Gastrocnemius medialis (tissue), 4 donors: ENCODE measurements around the gene CCDC85C.

Experiments used
- POLR2A ChIP-seq, 2 donors: fragments of 450-650 bp; IDR thresholded peaks; one replicate each; pipeline ENCODE4 v1.6.1; 2017; ENCODE audit warnings: antibody characterized with exemption in 2 of 2, mild to moderate bottlenecking in 2 of 2, moderate library complexity in 2 of 2
- TF ChIP-seq, protein P1 (sequence below), 5 experiments: fragments of 450-650 bp in 3 of 5; fragments of 200-600 bp in 2 of 5; sonication (generic) in 2 of 5; IDR thresholded peaks in 4 of 5; conservative IDR thresholded peaks in 1 of 5; 1 replicate in 4 of 5; 2 replicates in 1 of 5; pipeline ENCODE4 v1.5.1; 2016 to 2019; ENCODE audit warnings: antibody characterized with exemption in 5 of 5, mild to moderate bottlenecking in 3 of 5, moderate library complexity in 3 of 5

DNA sequence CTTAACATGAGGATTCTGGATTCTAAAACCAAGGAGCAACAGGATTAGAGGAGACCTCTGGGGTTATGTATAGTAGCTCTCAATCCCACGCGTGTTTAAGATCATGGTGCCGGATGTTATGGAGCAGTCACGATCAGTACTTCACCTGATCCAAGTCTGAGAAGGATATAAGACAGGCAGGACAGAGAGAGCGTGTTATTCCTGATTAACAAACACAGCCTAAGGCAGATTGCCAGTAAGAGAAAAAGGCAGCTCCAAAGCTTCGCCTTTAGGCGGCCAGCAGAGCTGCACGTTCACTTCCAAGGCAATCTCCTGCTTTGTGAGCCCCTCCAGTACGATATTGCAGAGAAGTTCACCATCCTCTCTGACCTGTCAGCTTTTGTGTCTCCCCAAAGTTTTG is 128.8 kb downstream of the CCDC85C start:
- TF ChIP-seq, protein P1, sequence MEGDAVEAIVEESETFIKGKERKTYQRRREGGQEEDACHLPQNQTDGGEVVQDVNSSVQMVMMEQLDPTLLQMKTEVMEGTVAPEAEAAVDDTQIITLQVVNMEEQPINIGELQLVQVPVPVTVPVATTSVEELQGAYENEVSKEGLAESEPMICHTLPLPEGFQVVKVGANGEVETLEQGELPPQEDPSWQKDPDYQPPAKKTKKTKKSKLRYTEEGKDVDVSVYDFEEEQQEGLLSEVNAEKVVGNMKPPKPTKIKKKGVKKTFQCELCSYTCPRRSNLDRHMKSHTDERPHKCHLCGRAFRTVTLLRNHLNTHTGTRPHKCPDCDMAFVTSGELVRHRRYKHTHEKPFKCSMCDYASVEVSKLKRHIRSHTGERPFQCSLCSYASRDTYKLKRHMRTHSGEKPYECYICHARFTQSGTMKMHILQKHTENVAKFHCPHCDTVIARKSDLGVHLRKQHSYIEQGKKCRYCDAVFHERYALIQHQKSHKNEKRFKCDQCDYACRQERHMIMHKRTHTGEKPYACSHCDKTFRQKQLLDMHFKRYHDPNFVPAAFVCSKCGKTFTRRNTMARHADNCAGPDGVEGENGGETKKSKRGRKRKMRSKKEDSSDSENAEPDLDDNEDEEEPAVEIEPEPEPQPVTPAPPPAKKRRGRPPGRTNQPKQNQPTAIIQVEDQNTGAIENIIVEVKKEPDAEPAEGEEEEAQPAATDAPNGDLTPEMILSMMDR (IDR thresholded peaks at IDR 0.05 in 4 of 5, conservative IDR thresholded peaks at IDR 0.05 in 1 of 5) = no peak
- no peak for TF ChIP-seq POLR2A (IDR thresholded peaks at IDR 0.05)
